ENCODE results near the gene MDFIC.

The MDFIC gene

DNA sequence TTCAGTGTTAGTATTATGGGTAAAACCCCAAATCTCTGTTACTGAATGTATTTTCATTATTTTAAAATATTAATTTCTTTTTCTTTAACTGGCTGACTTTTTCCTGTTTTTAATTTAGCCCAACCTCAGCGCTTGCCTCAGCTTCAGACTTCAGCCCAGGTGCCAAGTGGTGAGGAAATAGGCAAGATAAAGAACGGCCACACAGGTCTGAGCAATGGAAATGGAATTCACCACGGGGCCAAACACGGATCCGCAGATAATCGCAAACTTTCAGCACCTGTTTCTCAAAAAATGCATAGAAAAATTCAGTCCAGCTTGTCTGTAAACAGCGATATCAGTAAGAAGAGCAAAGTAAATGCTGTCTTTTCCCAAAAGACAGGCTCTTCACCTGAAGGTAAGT is 57.5 kb downstream of the MDFIC start:
- no peak for DNase-seq (ENCODE audit: low spot score)
- in situ Hi-C loops (cut with MboI; ENCODE audit: low sequenced_read_pairs, unreplicated experiment), result no loop called here
- TF ChIP-seq, protein P1, sequence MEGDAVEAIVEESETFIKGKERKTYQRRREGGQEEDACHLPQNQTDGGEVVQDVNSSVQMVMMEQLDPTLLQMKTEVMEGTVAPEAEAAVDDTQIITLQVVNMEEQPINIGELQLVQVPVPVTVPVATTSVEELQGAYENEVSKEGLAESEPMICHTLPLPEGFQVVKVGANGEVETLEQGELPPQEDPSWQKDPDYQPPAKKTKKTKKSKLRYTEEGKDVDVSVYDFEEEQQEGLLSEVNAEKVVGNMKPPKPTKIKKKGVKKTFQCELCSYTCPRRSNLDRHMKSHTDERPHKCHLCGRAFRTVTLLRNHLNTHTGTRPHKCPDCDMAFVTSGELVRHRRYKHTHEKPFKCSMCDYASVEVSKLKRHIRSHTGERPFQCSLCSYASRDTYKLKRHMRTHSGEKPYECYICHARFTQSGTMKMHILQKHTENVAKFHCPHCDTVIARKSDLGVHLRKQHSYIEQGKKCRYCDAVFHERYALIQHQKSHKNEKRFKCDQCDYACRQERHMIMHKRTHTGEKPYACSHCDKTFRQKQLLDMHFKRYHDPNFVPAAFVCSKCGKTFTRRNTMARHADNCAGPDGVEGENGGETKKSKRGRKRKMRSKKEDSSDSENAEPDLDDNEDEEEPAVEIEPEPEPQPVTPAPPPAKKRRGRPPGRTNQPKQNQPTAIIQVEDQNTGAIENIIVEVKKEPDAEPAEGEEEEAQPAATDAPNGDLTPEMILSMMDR (IDR thresholded peaks at IDR 0.05; ENCODE audit: borderline replicate concordance, control extremely low read depth, extremely low read depth, insufficient read depth, missing control alignments), result no peak

DNA sequence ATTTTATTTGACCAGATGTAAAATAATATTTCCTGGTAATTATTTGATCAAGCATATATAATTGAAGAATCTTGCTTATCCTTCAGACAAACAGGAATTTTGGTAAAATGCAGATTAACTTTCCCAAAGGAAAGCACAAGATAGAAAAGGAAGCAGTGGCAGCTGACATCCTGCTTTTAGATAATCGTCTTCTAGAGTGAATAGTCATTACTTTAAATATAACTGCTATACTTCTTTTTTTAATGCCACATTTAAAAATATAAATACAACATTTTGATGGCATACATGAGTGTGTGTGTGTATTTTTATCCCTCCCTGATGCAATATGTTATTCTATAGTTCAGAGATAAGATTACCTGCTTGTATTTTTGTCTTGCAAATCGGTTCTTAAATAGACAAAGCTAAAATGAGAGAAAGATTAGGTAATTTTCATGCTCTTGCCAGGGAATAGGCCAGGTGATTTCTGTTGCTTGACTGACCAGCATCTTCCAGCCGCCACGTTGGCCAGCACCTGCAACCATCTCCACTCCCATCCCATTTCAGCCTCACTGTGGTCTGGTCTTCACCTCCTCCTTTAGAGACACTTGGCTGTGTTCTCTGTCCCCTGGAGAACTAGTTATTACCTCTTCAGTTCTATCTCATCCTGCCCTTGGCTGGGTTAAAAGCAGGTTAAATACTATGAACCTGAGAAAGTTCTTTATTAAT is 58.1 kb downstream of the MDFIC start:
- no peak for DNase-seq (ENCODE audit: low spot score)
- in situ Hi-C loops (cut with MboI; ENCODE audit: low sequenced_read_pairs, unreplicated experiment), result no loop called here
- TF ChIP-seq, protein P1 (IDR thresholded peaks at IDR 0.05; ENCODE audit: borderline replicate concordance, control extremely low read depth, extremely low read depth, insufficient read depth, missing control alignments), result no peak

DNA sequence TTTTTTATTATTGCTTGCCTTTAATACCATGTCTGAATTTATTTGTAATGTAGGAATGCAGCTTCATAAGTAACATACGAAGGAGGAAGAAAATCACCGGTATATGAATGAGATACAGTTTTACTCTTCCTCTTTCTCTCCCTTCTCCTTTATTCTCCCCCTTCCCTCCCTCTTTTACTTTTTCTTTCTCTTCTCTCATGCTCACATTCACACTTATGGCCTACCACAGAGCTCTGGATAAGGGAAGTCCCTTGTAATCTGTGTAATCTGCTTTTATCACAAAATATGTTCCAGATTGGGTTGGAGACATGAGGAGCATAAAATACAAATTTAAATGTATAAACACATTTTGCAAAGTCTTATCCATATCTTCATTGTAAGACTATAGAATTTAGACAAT is 59.4 kb downstream of the MDFIC start:
- in situ Hi-C loops (cut with MboI; ENCODE audit: low sequenced_read_pairs, unreplicated experiment), result no loop called here
- TF ChIP-seq, protein P1 (IDR thresholded peaks at IDR 0.05; ENCODE audit: borderline replicate concordance, control extremely low read depth, extremely low read depth, insufficient read depth, missing control alignments), result no peak
- no peak for DNase-seq (ENCODE audit: low spot score)

DNA sequence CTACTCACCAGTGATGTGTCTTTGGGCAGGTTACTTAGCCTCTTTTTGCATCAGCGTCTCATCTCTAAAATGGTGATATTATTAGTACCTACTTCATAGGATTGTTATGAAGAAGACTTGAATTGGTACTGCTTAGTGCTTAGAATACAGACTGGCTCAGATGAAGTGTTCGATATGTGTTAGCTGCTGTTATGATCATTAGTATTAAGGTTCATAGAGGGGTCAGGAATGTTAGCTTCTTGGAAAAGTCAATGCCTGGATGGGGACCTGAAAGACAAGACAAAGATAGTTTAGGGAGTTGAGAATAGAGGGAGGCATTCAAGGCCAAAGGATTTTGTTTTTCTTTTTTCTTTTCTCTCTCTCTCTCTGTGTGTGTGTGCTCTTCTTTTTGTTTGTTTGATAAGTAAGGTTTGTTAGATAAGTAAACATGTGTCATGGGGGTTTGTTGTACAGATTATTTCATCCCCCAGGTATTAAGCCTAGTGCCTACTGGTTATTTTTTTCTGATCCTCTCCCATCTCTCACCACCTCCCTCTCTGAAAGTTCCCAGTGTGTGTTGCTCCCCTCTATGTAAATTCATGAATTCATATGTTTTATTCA is 63.3 kb downstream of the MDFIC start:
- TF ChIP-seq, protein P1 (IDR thresholded peaks at IDR 0.05; ENCODE audit: borderline replicate concordance, control extremely low read depth, extremely low read depth, insufficient read depth, missing control alignments), result no peak
- no peak for DNase-seq (ENCODE audit: low spot score)
- in situ Hi-C loops (cut with MboI; ENCODE audit: low sequenced_read_pairs, unreplicated experiment), result no loop called here

DNA sequence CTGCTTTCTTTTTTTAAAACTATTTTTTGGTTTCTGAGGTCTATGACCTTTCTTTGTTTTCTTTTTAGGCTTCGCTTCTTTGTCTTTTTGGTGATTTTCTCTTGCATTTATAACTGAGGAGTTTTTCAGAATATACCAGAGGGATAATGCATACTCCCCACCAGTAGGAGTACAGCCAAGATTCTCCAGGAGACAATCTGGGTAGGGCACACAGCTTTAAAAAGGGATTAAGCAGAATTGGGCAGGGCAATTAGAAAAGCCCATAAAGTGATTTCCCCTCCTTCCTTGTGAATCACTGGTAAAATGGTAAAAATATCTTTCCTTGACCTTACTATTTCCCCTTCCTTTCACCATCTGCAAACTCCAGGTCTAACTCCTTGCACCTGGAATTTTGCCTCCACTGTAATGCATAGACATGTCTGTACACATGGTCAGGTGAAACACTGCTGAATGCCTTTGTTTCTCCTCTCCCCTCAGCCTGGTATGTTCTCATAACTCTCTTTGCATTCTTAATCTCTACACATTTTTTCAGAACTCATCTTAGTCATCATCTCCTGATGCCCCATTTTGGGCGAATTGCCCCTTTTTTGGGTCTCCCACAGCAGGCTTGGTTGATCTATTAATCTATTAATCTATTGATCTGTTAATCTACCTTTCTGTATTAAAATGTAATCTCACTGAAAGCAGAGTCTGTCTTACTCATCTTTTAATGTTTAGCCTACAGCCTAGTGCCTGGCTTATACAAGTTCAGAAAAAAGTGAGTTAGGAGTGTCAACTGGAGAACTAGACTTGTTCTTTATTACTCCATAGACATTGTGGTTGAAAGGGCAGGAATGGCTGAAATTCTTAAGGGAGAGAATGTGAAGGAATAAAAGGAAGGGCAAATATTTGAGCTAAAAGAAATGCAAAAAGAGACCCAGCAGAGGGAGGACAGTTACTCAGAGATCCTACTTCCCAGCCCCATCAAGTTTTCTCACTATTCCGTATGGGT is 64.6 kb downstream of the MDFIC start:
- no peak for DNase-seq (ENCODE audit: low spot score)
- in situ Hi-C loops (cut with MboI; ENCODE audit: low sequenced_read_pairs, unreplicated experiment), result no loop called here
- TF ChIP-seq, protein P1 (IDR thresholded peaks at IDR 0.05; ENCODE audit: borderline replicate concordance, control extremely low read depth, extremely low read depth, insufficient read depth, missing control alignments), result no peak

DNA sequence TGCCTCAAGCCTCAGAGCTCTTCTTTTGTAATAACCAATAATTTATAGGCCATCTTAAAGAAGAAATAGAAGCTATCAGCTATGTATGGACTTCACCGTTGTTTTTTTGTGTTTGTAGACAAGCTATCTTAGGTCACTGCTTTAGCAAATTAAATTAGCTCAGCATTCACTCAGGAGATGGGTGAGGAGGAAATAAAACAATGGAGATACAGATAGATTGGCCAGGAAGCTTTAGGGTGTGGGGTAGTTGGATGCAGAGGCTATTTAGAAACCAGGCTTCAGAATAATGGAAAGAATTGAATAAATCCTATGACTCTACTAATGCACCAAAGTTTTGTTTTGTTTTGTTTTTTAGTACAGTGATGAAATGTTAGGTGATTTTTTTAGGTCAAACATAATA is 66.1 kb downstream of the MDFIC start:
- in situ Hi-C loops (cut with MboI; ENCODE audit: low sequenced_read_pairs, unreplicated experiment), result no loop called here
- no peak for DNase-seq (ENCODE audit: low spot score)
- TF ChIP-seq, protein P1 (IDR thresholded peaks at IDR 0.05; ENCODE audit: borderline replicate concordance, control extremely low read depth, extremely low read depth, insufficient read depth, missing control alignments), result no peak
